ENCODE results near the gene ZNF84.
A peak's percentile ranks its signal among the peaks of the same experiment; 100 is the strongest.

The ZNF84 gene

GRCh38 chr12:133037207-133038005 is at the start of gene ZNF84:
ZNF84 (plus strand) TSS chr12:133037509; CDS start chr12:133041468, 3,959 bp downstream.
- Mint-ChIP-seq H3K27me3 (peaks cover 4% of the 10 kb centered on the region), H3K4me3 (peak within 1 kb of the TSS; percentile 94), H3K27ac (peak within 1 kb of the TSS; percentile 95), H3K4me1 (peaks cover 6% of the 10 kb centered on the region), H3K9me3 (peaks cover 19% of the 10 kb centered on the region), H3K36me3 (peaks cover 32% of the 10 kb centered on the region)
- DNase-seq (ENCODE audit: low spot score in 2 of 2) (peak; percentile 91 to 96), ATAC-seq (ENCODE audit: low read depth) (peak; percentile 91)

- H3K4me3 Mint-ChIP-seq: no peak overlapping the region
- no peak for DNase-seq (ENCODE audit: low spot score in 2 of 2)
- no peak for ATAC-seq (ENCODE audit: low read depth)
- peaks cover 9% of the 10 kb centered on the region for H3K4me1 Mint-ChIP-seq
- H3K27me3 Mint-ChIP-seq: no peaks in the 10 kb centered on the region
- H3K27ac Mint-ChIP-seq: no peak overlapping the region
- H3K9me3 Mint-ChIP-seq: peaks cover 17% of the 10 kb centered on the region
- H3K36me3 Mint-ChIP-seq: peaks cover 56% of the 10 kb centered on the region
These were observed 38.6 kb upstream of the ZNF84 start for GRCh38 chr12:132998741-132999140.

GRCh38 chr12:133010657-133011297 is 26.5 kb upstream of the ZNF84 start:
- H3K4me1 Mint-ChIP-seq: no peaks in the 10 kb centered on the region
- peaks cover 18% of the 10 kb centered on the region for H3K9me3 Mint-ChIP-seq
- peaks cover 69% of the 10 kb centered on the region for H3K36me3 Mint-ChIP-seq
- no peaks in the 10 kb centered on the region for H3K27me3 Mint-ChIP-seq
- no peak overlapping the region for H3K4me3 Mint-ChIP-seq
- DNase-seq (ENCODE audit: low spot score in 2 of 2): no peak
- ATAC-seq (ENCODE audit: low read depth): no peak
- H3K27ac Mint-ChIP-seq: no peak overlapping the region

- Mint-ChIP-seq H3K27ac (no peak overlapping the region), H3K27me3 (no peaks in the 10 kb centered on the region), H3K4me3 (no peak overlapping the region), H3K36me3 (peaks cover 17% of the 10 kb centered on the region), H3K9me3 (peaks cover 24% of the 10 kb centered on the region), H3K4me1 (no peaks in the 10 kb centered on the region)
- ATAC-seq (ENCODE audit: low read depth) (no peak), DNase-seq (ENCODE audit: low spot score in 2 of 2) (no peak)
These were observed 13.7 kb upstream of the ZNF84 start for GRCh38 chr12:133023566-133023965.

- no peak overlapping the region for H3K27ac Mint-ChIP-seq
- no peak overlapping the region for H3K4me3 Mint-ChIP-seq
- no peaks in the 10 kb centered on the region for H3K27me3 Mint-ChIP-seq
- H3K36me3 Mint-ChIP-seq: peaks cover 4% of the 10 kb centered on the region
- peaks cover 16% of the 10 kb centered on the region for H3K9me3 Mint-ChIP-seq
- DNase-seq (ENCODE audit: low spot score in 2 of 2) (no peak), ATAC-seq (ENCODE audit: low read depth) (no peak)
- H3K4me1 Mint-ChIP-seq: no peaks in the 10 kb centered on the region
These were observed 10.3 kb upstream of the ZNF84 start for GRCh38 chr12:133026996-133027395.

- H3K4me1 Mint-ChIP-seq: peaks cover 6% of the 10 kb centered on the region
- DNase-seq (ENCODE audit: low spot score in 2 of 2) (no peak), ATAC-seq (ENCODE audit: low read depth) (no peak)
- H3K36me3 Mint-ChIP-seq: peaks cover 38% of the 10 kb centered on the region
- peak overlapping the region; percentile 95 for H3K27ac Mint-ChIP-seq
- peaks cover 4% of the 10 kb centered on the region for H3K27me3 Mint-ChIP-seq
- peaks cover 19% of the 10 kb centered on the region for H3K9me3 Mint-ChIP-seq
- peak overlapping the region; percentile 94 for H3K4me3 Mint-ChIP-seq
These were observed 905 bp downstream of the ZNF84 start for GRCh38 chr12:133038118-133038709.

GRCh38 chr12:133046698-133047097 is 9.4 kb downstream of the ZNF84 start:
- peaks cover 23% of the 10 kb centered on the region for H3K9me3 Mint-ChIP-seq
- H3K27me3 Mint-ChIP-seq: no peaks in the 10 kb centered on the region
- no peaks in the 10 kb centered on the region for H3K4me1 Mint-ChIP-seq
- DNase-seq (ENCODE audit: low spot score in 2 of 2): no peak
- no peak overlapping the region for H3K4me3 Mint-ChIP-seq
- no peak overlapping the region for H3K27ac Mint-ChIP-seq
- ATAC-seq (ENCODE audit: low read depth): no peak
- H3K36me3 Mint-ChIP-seq: peaks cover 79% of the 10 kb centered on the region

- Mint-ChIP-seq H3K27me3 (no peaks in the 10 kb centered on the region), H3K4me3 (no peak overlapping the region), H3K9me3 (peaks cover 21% of the 10 kb centered on the region), H3K36me3 (peaks cover 41% of the 10 kb centered on the region), H3K4me1 (no peaks in the 10 kb centered on the region), H3K27ac (no peak overlapping the region)
- DNase-seq (ENCODE audit: low spot score in 2 of 2) (no peak), ATAC-seq (ENCODE audit: low read depth) (no peak)
These were observed 20.1 kb downstream of the ZNF84 start for GRCh38 chr12:133057446-133057845.

- peak overlapping the region; percentile 20 for H3K27ac Mint-ChIP-seq
These were observed 21.1 kb downstream of the ZNF84 start for GRCh38 chr12:133058203-133059113.

GRCh38 chr12:133061954-133062353 is 24.6 kb downstream of the ZNF84 start:
- Mint-ChIP-seq H3K27ac (no peak overlapping the region), H3K27me3 (no peaks in the 10 kb centered on the region), H3K36me3 (peaks cover 36% of the 10 kb centered on the region), H3K4me1 (no peaks in the 10 kb centered on the region), H3K9me3 (peaks cover 13% of the 10 kb centered on the region), H3K4me3 (no peak overlapping the region)
- DNase-seq (ENCODE audit: low spot score in 2 of 2) (no peak), ATAC-seq (ENCODE audit: low read depth) (no peak)

More at GRCh38 chr12:133058203-133059113, 21.1 kb downstream of the ZNF84 start:
- no peaks in the 10 kb centered on the region for H3K27me3 Mint-ChIP-seq
- H3K4me1 Mint-ChIP-seq: no peaks in the 10 kb centered on the region
- no peak overlapping the region for H3K4me3 Mint-ChIP-seq
- DNase-seq (ENCODE audit: low spot score in 2 of 2) (no peak), ATAC-seq (ENCODE audit: low read depth) (no peak)
- H3K36me3 Mint-ChIP-seq: peaks cover 42% of the 10 kb centered on the region
- H3K9me3 Mint-ChIP-seq: peaks cover 21% of the 10 kb centered on the region

- H3K36me3 Mint-ChIP-seq: peaks cover 20% of the 10 kb centered on the region
- ATAC-seq (ENCODE audit: low read depth): no peak
These were observed 26.2 kb downstream of the ZNF84 start for GRCh38 chr12:133063556-133063955.

GRCh38 chr12:133073836-133074235 is 36.5 kb downstream of the ZNF84 start:
- Mint-ChIP-seq H3K4me1 (no peaks in the 10 kb centered on the region), H3K4me3 (no peak overlapping the region), H3K36me3 (peaks cover 17% of the 10 kb centered on the region), H3K9me3 (peaks cover 24% of the 10 kb centered on the region), H3K27ac (no peak overlapping the region), H3K27me3 (no peaks in the 10 kb centered on the region)
- DNase-seq (ENCODE audit: low spot score in 2 of 2): no peak
- ATAC-seq (ENCODE audit: low read depth): no peak

More at GRCh38 chr12:133063556-133063955, 26.2 kb downstream of the ZNF84 start:
- no peaks in the 10 kb centered on the region for H3K27me3 Mint-ChIP-seq
- H3K4me1 Mint-ChIP-seq: no peaks in the 10 kb centered on the region
- H3K27ac Mint-ChIP-seq: no peak overlapping the region
- H3K4me3 Mint-ChIP-seq: no peak overlapping the region
- no peak for DNase-seq (ENCODE audit: low spot score in 2 of 2)
- H3K9me3 Mint-ChIP-seq: peaks cover 9% of the 10 kb centered on the region

- Mint-ChIP-seq H3K9me3 (peaks cover 20% of the 10 kb centered on the region), H3K27ac (no peak overlapping the region), H3K4me1 (peaks cover 3% of the 10 kb centered on the region), H3K27me3 (no peaks in the 10 kb centered on the region), H3K36me3 (peaks cover 30% of the 10 kb centered on the region), H3K4me3 (no peak overlapping the region)
- no peak for DNase-seq (ENCODE audit: low spot score in 2 of 2)
- ATAC-seq (ENCODE audit: low read depth): peak; percentile 67
These were observed 42.7 kb downstream of the ZNF84 start for GRCh38 chr12:133080026-133080367.

Measured in memory B cell (primary cell).